Measurements from ENCODE around the gene MPP2.

DNA sequence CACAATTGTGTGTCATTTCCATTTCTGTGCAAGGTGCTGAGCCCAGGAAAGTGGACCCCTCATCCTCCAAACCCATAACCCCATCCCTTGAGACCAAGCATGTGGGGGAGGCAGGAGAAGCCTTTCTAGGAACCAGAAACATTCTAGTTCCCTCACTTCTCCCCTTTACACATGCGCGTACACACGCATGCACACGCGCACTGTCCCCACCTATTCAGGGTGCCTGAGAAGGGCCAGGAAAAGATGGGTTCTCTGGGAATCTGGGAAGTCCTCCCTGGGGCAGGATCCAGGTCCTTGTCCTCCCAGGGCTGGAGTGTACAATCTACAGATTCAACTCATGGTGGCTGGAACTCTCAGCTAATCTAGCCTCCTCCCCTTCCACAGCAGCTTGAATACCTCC is 32.5 kb upstream of the MPP2 start:
- TF ChIP-seq, protein P1, sequence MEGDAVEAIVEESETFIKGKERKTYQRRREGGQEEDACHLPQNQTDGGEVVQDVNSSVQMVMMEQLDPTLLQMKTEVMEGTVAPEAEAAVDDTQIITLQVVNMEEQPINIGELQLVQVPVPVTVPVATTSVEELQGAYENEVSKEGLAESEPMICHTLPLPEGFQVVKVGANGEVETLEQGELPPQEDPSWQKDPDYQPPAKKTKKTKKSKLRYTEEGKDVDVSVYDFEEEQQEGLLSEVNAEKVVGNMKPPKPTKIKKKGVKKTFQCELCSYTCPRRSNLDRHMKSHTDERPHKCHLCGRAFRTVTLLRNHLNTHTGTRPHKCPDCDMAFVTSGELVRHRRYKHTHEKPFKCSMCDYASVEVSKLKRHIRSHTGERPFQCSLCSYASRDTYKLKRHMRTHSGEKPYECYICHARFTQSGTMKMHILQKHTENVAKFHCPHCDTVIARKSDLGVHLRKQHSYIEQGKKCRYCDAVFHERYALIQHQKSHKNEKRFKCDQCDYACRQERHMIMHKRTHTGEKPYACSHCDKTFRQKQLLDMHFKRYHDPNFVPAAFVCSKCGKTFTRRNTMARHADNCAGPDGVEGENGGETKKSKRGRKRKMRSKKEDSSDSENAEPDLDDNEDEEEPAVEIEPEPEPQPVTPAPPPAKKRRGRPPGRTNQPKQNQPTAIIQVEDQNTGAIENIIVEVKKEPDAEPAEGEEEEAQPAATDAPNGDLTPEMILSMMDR (IDR thresholded peaks at IDR 0.05; ENCODE audit: insufficient read depth, low read length, poor library complexity, severe bottlenecking) = no peak
- TF ChIP-seq EZH2phosphoT487 (conservative IDR thresholded peaks at IDR 0.05; ENCODE audit: low read length) = no peak
